ENCODE results near the gene ACTL7B. TPM values are rescaled to one million over a fixed set of nuclear protein-coding genes. Genes with fewer than 3 reads are reported as not detected.

Gene ACTL7B
- total and polyA plus RNA-seq, 2 of the 8 experiments (the other 6 are each of a cell fraction or from before 2014, with no cell fraction given) = not detected

DNA sequence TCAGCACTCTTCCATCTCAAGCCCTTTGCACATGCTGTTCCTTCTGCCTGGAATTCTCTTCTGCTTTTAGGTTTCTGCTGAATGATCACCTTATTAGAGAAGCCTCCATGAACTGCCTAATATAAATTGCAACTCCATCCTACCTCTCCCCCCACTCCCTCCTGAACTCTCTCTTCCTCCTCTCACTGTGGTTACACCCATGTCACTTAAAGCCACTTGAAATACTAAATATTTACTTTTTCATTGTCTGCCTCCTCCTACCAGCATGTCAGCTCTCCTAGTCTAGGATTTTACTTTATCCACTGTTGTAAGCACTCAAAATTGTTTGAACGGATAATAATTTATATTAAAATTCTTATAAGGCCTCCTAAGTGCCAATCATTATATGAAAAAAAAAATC, 43.8 kb downstream of the ACTL7B start:
- H3K79me2 ChIP-seq (ENCODE audit: control insufficient read depth in 1 of 2, insufficient read depth in 2 of 2, low read length in 2 of 2) = no peaks in the 10 kb centered on the region
- H3K9ac ChIP-seq (replicated peaks in 1 of 4; ENCODE audit: extremely low read depth in 1 of 4, low read depth in 3 of 4, low read length in 3 of 4) = no peak overlapping the region
- H2AFZ ChIP-seq (ENCODE audit: low read length) = no peak overlapping the region
- TF ChIP-seq GTF2F1 (IDR thresholded peaks at IDR 0.05; ENCODE audit: borderline replicate concordance, low read depth, low read length) (no peak), HDAC6 (IDR thresholded peaks at IDR 0.05; ENCODE audit: low read depth, low read length) (no peak), TAF7 (optimal IDR thresholded peaks at IDR 0.05; ENCODE audit: borderline replicate concordance, low read depth, low read length) (no peak), POLR2A (IDR thresholded peaks at IDR 0.05; ENCODE audit: control extremely low read depth in 1 of 2, low read depth in 2 of 2, low read length in 2 of 2) (no peak), CEBPB (IDR thresholded peaks at IDR 0.05; ENCODE audit: low read depth, low read length) (no peak), EGR1 (IDR thresholded peaks at IDR 0.05; ENCODE audit: borderline replicate concordance, low read depth, low read length) (no peak), RBBP5 (IDR thresholded peaks at IDR 0.05; ENCODE audit: borderline replicate concordance, low read depth, low read length) (no peak), SIN3A (conservative IDR thresholded peaks at IDR 0.05 in 1 of 2, IDR thresholded peaks at IDR 0.05 in 1 of 2; ENCODE audit: low read depth in 1 of 2, low read length in 2 of 2) (no peak), SUZ12 (IDR thresholded peaks at IDR 0.05; ENCODE audit: low read length) (no peak), RFX5 (IDR thresholded peaks at IDR 0.05; ENCODE audit: borderline replicate concordance, low read depth, low read length) (no peak), YY1 (IDR thresholded peaks at IDR 0.05; ENCODE audit: low read depth, low read length) (no peak), MAFK (IDR thresholded peaks at IDR 0.05; ENCODE audit: low read depth, low read length) (no peak), SP2 (IDR thresholded peaks at IDR 0.05; ENCODE audit: low read length) (no peak), JUN (IDR thresholded peaks at IDR 0.05; ENCODE audit: low read depth, low read length) (no peak)
- DNase-seq (ENCODE audit: low read depth in 1 of 2, low spot score in 2 of 2) (no peak), FAIRE-seq (no peak)
- no peak overlapping the region for H3K4ac ChIP-seq (replicated peaks; ENCODE audit: insufficient read length, low read depth, low read length)
- H3K4me3 ChIP-seq (ENCODE audit: extremely low read depth in 1 of 4, insufficient read depth in 2 of 4, low read depth in 3 of 4, low read length in 4 of 4) = no peak overlapping the region
- no peaks in the 10 kb centered on the region for H4K20me1 ChIP-seq (replicated peaks in 1 of 2; ENCODE audit: control insufficient read depth in 1 of 2, insufficient read depth in 2 of 2, low read length in 2 of 2)
- no peak overlapping the region for H3K23ac ChIP-seq (ENCODE audit: insufficient read length)
- H3K27ac ChIP-seq (ENCODE audit: low read depth, low read length) = no peak overlapping the region
- no peak overlapping the region for H3K4me2 ChIP-seq (ENCODE audit: insufficient read depth in 1 of 2, low read depth in 2 of 2, low read length in 2 of 2)
- no peak overlapping the region for H2BK120ac ChIP-seq (replicated peaks; ENCODE audit: low read depth, low read length)
- H3K79me1 ChIP-seq (ENCODE audit: low read depth, low read length) = no peaks in the 10 kb centered on the region
- H3K27me3 ChIP-seq (replicated peaks in 1 of 4; ENCODE audit: control insufficient read depth in 3 of 4, extremely low read depth in 1 of 4, insufficient read depth in 3 of 4, low read length in 3 of 4) = no peaks in the 10 kb centered on the region
- no peak overlapping the region for H4K8ac ChIP-seq (ENCODE audit: extremely low read depth, insufficient read depth, low read length)
- no peak overlapping the region for H2BK15ac ChIP-seq (ENCODE audit: low read length)
- no peak overlapping the region for H2BK12ac ChIP-seq (ENCODE audit: low read depth, low read length)
- H2AK5ac ChIP-seq (ENCODE audit: low read depth, low read length) = no peak overlapping the region
- no peak overlapping the region for H2BK20ac ChIP-seq (ENCODE audit: low read length)
- no peaks in the 10 kb centered on the region for H3K36me3 ChIP-seq (ENCODE audit: control insufficient read depth in 2 of 4, insufficient read depth in 4 of 4, low read length in 3 of 4)
- H3K4me1 ChIP-seq (replicated peaks in 1 of 4; ENCODE audit: control insufficient read depth in 3 of 4, insufficient read depth in 4 of 4, low read length in 3 of 4) = no peaks in the 10 kb centered on the region
- no peak overlapping the region for H3K18ac ChIP-seq (ENCODE audit: extremely low read depth, low read length)
- H2BK5ac ChIP-seq (ENCODE audit: low read depth, low read length) = no peak overlapping the region
- no peaks in the 10 kb centered on the region for H3K9me3 ChIP-seq (ENCODE audit: insufficient read depth in 2 of 2, low read depth in 1 of 2, low read length in 1 of 2)
- H3K23me2 ChIP-seq (ENCODE audit: low read depth, low read length) = no peaks in the 10 kb centered on the region
- no peak overlapping the region for H3K56ac ChIP-seq (replicated peaks; ENCODE audit: insufficient read length, low read depth, low read length)
- CTCF ChIA-PET (ENCODE audit: partially characterized antibody) = interaction anchor here (2.2 kb wide), 1 partner anchor 35 kb away, joined by 6 read pairs; no protein-coding TSS in a partner anchor
- no peak overlapping the region for H4K5ac ChIP-seq (ENCODE audit: insufficient read length, low read depth, low read length)
- POLR2A ChIA-PET (ENCODE audit: partially characterized antibody) = no interaction called here
- H3K14ac ChIP-seq (ENCODE audit: insufficient read length) = no peak overlapping the region
- WGBS, 2 experiments (ENCODE audit: extremely low coverage in 1 of 2, insufficient coverage in 1 of 2, insufficient read length in 1 of 2, insufficient replicate concordance in 2 of 2, low coverage in 1 of 2, low lambda C conversion rate in 2 of 2, missing lambda C conversion rate in 1 of 2) = 100% methylated on average over 1 of the region's 1 CpG; no CpG with 5 or more reads in 1 of the 2 experiments
- no peak overlapping the region for H4K91ac ChIP-seq (replicated peaks; ENCODE audit: insufficient read length, low read length)
